GM10847 (cell line): ENCODE measurements around the gene CAMTA1.

ENCODE experiments used
- POLR2A ChIP-seq: IDR thresholded peaks from 2 replicates; pipeline ENCODE4 v1.6.1; 2011; ENCODE audit not compliant: insufficient read length; ENCODE audit errors: extremely low read depth

CAMTA1 gene

GRCh38 chr1:7046891-7047290 is 261.6 kb downstream of the CAMTA1 start:
- TF ChIP-seq POLR2A, result no peak

DNA sequence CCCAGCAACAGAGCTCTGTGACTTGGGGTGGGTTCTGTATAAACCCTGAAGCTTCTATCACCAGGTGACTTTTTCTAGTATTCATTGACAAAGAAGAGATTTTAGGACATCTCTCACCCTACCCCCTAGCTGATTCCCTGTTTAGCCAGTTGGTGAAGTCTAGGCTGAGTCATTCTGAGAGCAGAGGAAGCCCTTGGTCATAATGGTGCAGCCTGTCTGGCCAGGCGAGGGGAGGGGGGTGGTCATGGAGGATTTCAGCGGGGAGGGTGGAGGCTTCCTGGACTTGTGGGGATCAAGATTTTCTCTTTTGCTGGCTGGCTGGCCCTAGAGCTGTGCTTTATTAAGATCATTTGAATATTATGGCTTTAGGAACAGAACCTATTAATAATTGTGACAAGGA is 262.6 kb downstream of the CAMTA1 start:
- no peak for TF ChIP-seq POLR2A

DNA sequence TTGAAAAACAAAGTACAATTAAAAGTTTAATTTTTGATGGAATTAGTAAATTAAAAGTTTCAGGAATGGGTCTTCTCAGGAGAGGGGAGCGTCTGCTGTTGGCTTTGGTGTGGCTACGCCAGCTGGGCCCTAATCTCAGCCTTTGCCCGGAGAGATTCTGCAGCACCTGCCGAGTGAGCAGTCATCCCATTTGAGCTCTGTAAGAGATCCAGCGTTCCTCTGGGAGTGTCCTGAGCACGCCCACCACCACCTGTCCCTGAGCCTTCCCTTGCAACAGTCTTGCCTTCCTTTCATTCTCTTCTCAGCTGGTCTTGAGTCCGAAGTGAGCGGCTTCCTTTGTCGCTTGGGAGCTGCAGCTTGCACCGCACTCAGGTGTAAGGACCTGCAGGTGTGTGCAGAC is 263.1 kb downstream of the CAMTA1 start:
- TF ChIP-seq POLR2A, result no peak

DNA sequence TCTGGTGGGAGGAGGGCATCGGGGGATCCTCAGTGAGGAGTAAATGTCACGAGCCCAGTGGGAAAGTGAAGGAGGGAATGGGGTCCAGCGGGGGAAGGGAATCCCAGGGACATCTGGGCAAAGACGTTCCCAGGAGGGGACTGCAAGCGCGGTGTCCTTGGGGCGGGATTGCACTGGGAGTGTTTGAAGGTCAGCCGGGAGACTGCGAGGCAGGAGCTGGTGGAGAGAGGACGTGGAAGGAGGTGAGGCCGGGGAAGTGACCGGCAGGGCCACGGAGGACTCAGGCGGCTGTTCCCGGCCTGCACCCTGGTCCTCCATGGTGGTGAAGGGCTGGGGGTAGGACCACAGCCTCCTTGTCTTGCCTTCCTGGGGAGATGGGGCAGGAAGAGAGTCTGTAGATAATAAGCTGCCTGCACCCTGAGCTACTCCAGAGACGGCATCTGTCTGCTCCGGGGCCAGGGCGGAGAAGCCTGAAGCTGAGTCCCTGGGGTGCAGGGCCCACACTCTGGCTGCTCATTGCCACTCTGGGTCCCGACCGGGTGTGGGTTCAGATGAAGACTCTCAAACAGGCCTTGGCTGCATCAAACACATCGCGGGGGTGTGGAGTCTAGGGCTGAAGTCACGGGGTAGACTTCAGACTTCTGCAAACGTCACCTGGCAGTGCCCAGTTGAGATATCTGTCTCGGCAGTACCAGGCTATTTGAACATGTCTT is 264.8 kb downstream of the CAMTA1 start:
- TF ChIP-seq POLR2A, result no peak

DNA sequence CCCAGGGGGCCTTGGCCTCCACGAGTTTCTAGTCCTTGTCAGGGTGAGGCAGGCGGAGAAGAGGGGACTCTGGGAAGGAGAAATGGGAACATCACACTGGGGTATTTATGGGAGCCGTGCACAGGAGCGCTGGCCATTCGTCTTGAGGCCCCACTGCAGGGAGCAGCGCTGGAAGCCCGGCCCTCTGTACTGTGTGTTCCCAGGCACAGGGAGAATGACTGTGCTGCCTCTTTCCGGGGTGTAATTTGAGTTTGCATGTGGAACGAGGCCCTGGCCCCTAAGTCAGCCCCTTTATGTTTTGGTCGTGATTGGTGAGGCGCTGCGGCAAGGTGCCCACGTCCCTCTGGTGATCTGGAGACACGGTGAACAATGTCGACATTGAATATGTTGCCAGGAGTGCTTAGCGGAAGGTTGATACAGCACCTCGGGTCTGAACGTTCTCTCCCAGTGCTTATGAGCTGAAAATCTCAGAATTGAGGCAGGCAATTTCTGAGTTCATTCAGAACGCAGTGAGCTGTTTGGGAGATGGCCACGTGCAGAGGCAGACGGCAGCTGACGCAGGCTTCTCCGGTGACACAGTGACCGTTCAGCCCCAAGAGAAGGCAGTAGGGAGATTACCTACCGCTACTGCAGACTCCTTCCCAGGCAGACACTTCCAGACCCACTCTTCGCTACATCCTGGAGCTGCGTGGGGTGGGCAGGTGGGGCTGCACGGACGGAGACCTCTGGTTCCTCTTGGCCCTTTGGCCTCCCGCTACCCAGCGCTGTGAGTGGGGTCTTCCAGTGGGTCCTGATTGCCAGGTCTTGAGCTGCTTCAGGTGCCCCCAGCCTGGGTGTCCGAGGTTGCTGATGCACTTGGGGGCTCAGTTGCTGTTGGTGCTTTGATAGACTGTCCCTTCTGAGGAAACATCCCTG is 265.8 kb downstream of the CAMTA1 start:
- no peak for TF ChIP-seq POLR2A

DNA sequence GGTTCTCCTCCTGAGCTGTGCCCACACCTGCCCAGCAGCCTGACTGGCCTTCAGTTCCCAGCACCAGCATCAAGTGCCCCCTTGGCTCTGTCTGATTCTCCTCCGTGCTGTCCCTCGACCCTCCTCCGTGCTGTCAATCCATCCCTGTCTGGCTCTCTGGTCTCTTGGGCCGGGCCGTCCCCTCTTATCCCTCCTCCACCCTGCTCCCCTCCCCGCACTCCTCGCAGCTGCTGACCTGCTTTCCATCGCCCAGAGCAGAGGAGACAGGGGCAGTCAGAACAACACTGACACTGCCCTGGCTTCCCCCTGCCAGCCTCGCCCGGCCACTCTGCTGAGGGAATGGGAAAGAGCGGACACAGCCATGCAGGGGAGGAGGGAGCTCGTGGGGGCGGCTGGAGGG is 267.4 kb downstream of the CAMTA1 start:
- no peak for TF ChIP-seq POLR2A

- no peak for TF ChIP-seq POLR2A
Measured at GRCh38 chr1:7060745-7061144, 275.5 kb downstream of the CAMTA1 start.

DNA sequence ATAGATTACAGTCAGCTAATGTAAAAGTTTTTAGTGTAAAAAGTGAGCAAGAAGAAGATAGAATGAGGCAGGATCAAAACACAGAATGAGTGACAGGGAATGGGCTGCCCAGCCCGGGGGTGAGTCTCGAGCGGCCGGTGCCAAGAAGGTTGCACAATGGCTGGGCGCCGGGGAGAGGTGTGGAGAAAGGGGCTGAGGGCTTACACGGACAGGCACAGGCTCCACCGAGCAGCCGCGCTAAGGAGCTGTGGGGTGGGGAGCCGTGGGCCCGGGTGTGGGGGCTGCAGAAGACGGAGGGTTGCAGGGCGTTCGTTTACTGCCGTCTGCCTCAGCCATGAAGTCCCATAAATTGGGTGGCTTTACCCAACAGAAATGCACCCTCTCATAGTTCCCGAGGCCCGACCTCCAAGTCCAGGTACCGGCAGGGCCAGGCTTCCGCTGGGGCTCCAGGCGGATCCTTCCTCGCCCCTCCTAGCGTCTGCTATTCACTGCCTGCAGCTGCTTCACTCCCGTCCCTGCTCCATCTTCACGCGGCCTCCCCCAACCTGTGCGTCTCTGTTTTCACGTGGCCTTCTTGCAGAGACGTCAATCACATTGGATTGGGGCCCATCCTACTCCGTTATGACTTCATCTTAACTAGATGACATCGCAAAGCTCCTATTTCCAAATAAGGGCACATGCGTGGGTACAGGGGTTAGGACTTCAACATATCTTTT is 277.2 kb downstream of the CAMTA1 start:
- TF ChIP-seq POLR2A, result no peak

- TF ChIP-seq POLR2A, result no peak
Measured at GRCh38 chr1:7063981-7064380, 278.7 kb downstream of the CAMTA1 start.

- no peak for TF ChIP-seq POLR2A
Measured at GRCh38 chr1:7068552-7068951, 283.3 kb downstream of the CAMTA1 start.

DNA sequence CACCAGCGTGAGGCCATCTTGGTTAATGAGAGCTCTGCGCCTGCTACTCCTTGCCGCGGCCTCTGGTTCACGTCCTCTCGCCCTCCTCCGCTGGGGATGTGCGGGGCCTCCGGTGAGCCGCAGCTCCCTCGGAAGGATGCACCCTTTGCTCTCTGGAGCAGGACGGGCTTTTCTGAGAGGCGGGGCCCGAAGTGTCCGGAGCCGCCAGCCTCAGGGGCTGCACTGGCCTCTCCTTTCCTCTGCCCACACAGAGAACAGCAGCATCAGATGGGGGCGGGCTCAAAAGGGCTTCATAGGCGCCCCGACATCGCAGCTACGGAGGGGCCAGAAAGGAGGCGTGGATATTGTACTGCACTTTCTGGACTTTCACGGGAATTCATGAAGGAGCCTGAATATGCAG is 284.7 kb downstream of the CAMTA1 start:
- TF ChIP-seq POLR2A, result no peak

DNA sequence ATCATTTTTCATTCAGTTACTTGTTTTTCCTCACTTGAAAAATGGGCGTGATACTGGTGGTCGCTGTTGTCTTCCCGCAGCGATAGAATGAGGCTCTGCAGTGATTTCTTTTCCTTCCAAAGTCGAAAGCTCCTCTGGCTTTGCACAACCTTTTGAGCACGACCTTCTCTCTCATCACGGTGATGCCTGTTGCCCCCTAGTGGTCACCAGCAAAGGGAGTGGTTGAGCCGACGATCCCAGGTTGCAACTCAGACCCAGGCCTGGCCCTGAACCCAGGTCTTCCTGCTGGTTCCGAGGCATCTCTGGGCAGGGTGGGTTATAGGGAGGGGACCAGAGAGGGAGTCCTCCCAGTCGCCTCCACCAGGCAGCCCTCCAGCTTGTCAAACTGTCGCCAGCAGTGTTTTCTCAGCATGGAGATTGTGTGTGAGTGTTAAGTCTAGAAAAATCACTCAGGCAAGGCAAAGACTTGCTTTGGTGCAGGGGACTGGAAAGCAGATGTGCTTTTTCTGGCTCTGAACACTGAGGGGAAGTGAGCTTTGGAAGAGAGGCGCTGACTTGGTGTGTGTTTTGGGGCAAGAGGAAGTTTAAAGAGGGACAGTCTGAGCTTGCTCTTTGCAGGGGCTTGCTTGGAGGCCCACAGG is 285.3 kb downstream of the CAMTA1 start:
- no peak for TF ChIP-seq POLR2A

DNA sequence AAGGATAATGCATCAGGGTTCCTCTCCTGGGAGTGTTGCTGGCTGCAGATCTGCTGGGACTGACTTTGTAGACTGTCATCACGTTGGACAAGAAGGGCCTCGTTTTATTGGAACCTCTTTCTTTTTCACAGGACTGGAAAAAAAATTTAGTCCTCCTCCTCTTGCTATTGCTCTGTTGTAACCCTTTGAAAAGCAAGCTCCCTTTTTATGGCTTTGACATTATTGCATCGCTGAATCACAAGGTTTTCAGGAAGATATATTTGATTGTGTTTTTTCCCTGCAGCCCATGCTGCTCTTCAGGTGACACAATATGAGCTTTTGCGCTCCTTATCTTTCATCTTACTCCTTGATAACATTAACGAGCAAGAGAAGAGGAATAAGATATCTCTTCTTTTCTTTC is 290.9 kb downstream of the CAMTA1 start:
- no peak for TF ChIP-seq POLR2A

DNA sequence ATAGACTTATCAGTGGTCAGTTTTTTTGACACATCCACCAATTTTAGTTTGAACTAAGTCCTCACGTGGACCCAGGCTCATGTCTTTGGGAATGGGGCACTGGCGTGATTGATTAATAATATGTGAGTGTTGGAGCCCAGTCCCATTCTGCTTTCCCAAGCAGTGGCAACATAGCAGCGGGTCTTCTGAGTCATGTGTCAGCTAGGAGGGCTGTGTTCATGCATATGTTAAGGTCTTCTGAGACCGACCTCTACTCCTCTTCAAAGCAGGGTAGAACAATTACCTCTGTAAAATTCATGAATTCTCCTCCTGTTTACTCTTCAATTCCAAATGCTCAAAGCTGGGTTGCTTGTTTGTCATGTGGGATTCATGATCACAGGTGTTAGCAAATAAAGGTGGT is 291.3 kb downstream of the CAMTA1 start:
- no peak for TF ChIP-seq POLR2A

GRCh38 chr1:7077136-7077535 is 291.9 kb downstream of the CAMTA1 start:
- no peak for TF ChIP-seq POLR2A
